GM19193 (cell line): Measurements from ENCODE around the gene CMSS1.

Experiments used
- POLR2A ChIP-seq: IDR thresholded peaks from 4 replicates; pipeline ENCODE4 v1.6.1; 2011; ENCODE audit not compliant: insufficient read depth, insufficient read length; ENCODE audit errors: extremely low read depth

Gene CMSS1

DNA sequence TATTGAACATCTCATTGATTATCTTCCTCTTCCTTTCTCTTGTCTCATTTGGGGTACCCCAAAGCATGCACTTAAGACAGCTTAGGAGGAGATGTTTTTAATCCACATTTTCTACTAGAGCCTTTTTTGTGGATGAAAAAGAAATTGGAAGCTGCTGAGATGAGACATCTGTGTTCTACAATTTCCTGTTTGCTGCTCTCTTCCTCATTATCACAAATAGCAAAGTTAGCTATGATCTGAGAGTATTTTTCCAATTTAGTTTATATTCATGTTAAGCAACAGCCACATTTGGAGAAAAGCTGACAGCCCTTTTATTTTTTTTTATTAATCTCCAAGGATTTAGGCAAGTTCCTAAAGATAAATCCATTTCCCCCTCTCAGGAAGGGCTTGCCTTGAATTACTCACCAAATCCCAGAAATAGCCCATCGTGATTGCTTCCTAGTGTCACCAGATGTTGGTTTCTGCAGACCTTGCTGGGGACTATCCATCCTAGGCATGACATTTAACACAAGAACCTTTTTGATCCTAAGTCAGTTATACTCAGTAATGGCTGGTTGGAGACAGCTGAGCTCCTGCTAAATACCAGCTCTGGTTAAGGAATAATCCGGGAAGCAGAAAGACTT lies 367.4 kb downstream of the CMSS1 start:
- TF ChIP-seq POLR2A, result no peak

DNA sequence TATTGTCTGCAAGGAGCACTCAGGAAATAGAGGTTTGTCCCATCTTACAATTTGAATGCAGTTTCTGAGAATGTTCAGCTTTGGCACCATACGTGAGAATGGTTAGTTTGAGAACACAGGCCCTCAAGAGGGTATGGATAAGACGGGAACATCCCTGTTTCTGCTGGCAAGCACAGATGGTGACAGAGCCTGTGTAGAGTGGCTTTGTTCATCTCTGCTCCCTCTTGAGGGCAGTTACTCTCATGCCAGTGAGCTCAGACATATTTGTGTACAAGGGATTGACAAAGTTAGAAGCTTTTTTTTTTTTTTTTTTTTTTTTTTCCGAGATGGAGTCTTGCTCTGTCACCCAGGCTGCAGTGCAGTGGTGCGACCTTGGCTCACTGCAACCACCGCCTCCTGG lies 368.2 kb downstream of the CMSS1 start:
- TF ChIP-seq POLR2A, result no peak

DNA sequence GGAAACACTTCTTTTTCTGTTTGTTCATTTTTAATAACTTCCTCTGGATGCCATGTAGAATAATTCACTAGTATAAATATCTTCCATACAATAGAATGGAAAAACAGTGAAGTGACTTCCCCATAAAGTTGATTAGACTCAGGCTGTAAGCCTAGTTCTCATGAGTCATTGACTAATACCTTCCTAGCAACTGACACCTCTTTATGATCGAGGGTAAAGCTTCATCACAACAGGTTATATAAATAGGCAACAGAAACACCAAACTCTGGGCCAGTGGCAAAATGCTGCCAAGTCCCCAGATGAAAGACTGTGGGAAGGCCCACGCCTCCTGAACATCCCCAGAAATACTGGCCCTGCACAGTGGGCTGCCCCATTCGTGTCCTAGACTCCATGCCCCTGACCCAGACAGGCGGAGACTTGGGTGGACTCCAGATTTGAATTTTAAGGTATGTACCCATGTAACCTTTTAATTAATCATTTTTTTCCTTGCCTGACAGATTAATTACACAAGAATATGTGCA lies 371.8 kb downstream of the CMSS1 start:
- no peak for TF ChIP-seq POLR2A

DNA sequence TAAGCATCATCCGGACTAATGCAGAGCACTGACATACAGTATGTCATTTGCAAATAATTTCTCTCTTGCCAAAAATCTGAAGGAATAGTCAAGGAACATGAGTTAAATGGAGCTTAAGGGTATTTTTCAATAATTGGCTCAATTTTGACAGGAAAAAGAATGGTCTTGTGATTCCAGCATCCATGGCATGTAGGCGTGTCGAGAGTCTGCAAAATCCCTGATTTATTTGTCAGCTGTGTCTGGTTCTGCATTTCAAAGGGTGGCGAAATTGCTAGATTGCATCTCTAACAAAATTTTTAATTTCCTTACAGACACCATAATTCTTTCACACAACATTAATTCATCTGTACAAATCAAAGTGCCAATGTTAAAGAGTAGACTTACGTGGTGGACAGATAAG lies 377.7 kb downstream of the CMSS1 start:
- no peak for TF ChIP-seq POLR2A

DNA sequence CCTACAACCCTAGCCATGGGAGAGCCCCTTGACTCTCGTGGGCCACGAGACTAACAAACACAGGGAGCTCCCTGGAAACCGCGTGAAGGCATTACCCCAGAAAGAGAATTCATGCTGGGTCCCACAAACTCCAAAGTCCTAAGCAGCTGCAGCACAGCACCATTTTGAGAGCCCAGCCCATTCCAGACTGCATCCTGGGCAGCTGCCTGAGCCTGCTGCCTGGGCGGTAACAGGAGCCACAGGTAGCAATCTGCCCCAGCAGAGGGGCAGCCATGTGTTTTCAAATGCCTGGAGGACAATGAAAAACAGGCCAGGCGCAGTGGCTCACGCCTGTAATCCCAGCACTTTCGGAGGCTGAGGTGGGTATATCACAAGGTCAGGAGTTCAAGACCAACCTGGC lies 380.2 kb downstream of the CMSS1 start:
- no peak for TF ChIP-seq POLR2A

DNA sequence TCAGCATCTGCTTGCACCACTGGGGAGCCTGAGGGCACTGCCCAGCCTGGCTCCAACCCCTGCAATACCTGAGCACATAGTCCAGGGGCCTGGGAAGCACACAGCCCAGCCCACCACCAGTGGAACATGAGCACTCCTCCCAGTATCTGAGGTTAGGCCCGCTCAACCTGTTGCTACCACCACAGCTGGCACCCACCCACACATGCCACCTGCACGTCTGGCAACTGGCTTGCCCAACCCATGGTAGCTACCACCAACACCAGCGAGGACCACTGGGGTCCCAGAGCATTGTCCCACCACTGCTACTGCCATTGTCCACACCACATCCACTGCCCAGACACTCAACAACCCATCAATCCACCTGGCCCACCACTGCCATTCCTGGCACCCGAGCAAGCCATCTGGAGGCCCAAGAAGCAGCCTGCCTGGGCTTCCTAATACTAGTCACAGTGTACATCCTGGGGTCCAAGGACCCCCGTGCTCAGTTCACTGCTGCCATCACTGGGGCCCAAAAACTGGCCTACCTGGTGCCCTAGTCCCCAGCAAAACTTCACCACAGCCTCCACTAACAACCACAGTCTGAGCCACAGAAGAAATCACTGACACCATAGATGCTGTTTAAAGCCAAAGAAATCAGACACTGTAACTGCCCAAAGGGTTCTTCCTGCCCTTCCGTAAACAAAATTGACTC lies 381.1 kb downstream of the CMSS1 start:
- no peak for TF ChIP-seq POLR2A

DNA sequence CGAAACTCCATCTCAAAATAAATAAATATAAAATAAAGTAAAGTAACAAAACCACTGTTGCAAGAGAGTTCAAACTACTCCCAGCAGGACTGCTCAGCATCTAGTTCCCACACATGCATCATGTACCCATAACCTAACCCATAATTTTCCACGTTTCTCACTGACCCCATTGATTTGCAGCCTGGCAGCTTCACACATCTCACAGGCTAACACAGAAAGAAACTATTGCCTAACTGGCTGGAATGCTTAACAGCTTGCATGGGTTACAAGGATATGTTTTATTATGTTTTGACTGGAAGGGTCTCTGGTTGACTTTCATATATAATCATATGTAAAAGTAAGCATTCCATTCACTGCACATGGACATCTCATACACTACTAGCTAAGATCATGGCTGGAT lies 387.5 kb downstream of the CMSS1 start:
- TF ChIP-seq POLR2A, result no peak

DNA sequence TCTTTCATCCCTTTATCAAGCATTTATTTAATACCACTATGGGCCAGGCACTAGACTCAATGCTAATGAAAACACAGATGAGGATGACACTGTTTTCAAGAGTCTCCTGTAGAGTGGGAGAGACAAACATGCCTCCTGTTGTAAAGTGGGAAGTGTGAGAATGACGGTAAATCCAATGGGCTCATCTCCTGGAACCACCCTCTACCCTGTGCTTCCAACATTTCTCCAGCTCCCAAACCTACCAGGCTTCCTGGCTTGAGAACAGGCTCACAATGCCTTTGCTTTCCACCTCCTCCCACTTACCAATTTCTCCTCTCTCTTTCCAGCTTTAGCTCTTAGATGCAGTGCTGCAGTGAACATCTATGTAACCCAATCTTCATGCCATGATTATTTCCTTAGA lies 389.0 kb downstream of the CMSS1 start:
- no peak for TF ChIP-seq POLR2A

DNA sequence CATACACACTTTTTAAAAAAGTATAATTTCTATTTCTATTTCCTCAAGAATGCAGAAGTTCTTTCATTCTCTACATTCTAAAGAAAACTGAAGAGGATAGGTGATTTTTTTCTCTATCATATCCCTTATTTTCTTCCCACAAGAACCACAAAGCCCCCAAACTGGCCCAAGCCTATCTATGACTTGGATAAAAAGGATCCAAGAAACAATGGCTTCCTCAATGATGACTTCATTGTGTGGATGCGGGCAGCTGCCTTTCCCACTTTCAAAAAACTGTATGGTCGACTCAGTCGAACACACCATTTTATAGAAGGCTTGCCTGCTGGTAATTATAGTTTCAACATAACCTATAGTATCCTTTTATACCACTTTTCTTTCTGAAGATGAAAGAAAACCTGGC lies 390.2 kb downstream of the CMSS1 start:
- TF ChIP-seq POLR2A, result no peak

DNA sequence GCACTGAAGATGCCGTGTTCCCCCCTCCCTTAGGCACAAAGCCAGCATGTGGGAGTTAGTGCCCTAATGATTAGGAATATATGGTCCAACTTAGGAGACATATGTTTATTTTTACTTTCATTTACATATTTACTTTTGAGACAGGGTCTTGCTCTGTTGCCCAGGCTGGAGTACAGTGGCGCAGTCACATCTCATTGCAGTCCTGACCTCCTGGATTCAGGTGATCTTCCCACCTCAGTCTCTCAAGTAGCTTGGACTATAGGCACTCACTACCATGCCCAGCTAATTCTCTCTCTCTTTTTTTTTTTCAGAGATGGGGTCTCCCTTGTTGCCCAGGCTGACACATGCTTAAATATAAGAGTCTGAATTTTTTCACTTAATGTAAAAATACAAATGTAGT lies 391.5 kb downstream of the CMSS1 start:
- TF ChIP-seq POLR2A, result no peak

DNA sequence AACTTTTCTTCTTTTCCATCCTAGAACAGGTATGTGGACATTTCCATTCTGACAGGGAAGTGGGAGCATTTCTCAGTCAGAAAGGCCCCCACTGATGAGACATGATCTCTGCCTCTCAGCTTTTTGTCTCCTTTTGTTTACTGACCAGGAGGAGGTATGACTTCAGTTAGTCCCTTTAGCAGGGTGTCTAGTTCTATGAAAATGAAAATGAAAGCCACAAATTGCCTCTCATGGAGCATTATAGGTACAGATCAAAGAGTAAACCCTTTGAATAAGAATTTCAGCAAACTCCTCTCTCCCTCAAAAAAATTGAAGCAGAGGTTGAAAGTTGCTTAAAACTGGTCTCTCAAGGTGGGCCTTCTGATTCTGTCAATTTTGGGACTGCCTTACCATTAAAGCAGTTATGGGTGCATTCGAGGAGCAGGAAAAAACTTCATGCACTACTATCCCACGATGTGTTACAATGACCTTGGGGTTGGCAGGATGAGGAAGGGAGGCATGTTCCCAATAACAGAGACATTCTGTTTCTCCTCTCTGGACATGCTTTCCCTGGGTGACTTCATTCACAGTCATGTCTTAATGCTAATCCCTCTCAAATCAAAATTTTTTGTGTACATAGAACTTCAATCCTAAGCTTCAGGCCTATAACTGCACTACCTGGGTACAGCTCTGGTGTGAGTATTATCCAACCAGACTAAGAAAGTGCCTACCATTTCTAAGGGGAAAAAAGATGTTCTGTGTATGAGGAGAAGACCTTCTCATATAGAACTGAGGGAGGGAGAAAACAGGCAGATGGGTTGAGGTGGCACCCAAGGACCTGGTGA lies 392.5 kb downstream of the CMSS1 start:
- TF ChIP-seq POLR2A, result no peak

DNA sequence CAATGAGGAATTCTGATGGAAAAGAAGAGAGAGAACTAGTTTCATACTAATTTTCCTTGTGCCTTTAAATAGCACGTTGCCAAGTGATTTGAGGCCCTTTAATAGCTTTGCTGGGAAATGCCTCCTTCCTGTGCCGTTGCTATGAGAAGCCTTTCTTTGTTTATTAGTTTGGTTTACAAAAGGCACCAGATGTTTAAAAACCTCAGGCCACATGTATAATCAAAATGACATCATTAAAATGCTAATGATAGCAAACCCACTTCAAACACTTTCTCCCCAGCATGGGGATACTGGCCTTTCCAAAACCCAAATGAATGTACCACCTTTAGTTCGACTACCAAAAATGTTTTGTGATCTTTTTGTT lies 393.1 kb downstream of the CMSS1 start:
- no peak for TF ChIP-seq POLR2A

DNA sequence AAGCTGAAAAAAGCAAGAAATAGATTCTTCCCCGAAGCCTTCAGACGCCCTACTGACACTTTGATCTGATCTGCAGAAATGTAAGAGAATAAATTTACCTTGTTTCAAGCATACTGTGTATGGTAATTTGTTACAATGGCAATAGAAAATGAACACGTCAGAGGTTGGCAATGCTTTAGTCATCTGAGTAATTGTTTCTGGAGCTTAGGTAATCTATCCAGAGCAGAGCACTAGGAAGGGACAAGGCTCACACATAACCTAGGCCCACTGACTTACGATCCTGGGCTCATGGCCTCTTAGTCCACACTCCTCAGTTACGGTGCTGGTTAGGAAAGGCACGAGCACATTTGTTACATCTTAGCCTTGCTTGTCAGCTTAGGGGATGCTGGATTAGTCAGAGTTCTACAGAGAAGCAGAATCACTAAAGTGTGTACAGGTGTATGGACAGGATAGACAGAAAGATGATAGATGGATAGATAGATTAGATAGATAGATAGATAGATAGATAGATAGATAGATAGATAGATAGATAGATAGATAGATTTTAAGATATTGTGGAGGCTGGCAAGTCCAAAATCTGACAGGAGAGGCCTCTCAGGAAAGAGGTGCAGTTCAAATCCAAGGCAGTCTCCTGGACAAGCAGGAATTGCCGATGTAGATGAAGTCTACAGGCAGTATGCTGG lies 396.4 kb downstream of the CMSS1 start:
- TF ChIP-seq POLR2A, result no peak

DNA sequence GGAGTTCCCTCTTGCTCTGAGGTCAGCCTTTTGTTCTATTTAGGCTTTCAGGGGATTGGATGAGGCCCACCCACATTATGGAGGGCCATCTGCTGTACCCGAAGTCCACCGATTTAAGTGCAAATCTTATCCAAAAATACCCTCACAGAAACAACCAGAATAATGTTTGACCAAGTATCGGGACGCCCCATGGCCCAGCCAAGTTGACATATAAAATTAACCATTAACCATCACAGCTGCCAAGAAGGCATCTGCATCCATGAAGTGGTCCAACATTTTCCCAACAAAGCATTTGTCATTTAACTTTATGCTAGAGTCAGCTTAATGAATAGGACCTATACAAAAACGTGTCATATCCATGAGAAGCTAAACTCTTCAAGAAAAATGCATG lies 396.9 kb downstream of the CMSS1 start:
- TF ChIP-seq POLR2A, result no peak

DNA sequence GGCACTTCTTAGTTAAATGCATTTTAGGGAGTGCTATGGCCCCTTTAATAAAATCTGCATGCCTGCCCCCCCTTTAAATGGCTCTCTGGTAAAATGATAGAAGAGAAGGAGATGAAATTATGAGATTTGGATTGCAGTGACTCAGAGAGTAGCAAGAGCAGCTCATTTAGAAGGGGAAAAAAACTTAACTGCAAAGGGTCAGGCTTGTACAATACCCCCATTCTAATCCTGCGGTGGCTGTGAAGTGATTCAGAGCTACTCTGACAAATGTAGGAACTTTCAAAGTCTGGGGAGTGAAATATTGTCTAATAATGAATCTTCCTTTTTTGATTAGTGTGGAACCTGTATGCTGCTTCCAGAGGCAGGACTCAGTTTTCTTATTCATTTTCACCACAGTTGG lies 399.1 kb downstream of the CMSS1 start:
- TF ChIP-seq POLR2A, result no peak
